NCI-H460 (cell line): ENCODE measurements around the gene LAGE3. TPM values are rescaled to one million over a fixed set of nuclear protein-coding genes. Genes with fewer than 3 reads are reported as not detected.

Source experiments
- DNase-seq: peaks from one replicate; pipeline ENCODE4 v3.0.0-alpha.2; 2016; ENCODE audit warnings: low read depth; ENCODE audit errors: extremely low read depth
- small RNA-seq, 2 experiments: library from RNA; depleted of rRNA; stranded (forward); fragments of <200 nt; gene quantifications; one replicate each; pipeline ENCODE3, GENCODE V24; 2014
- total RNA-seq: library from RNA; depleted of rRNA; stranded (reverse); fragments of >200 nt; shearing (Covaris generic); gene quantifications from 2 replicates; pipeline ENCODE4 v1.2.3, GENCODE V29; 2014; rRNA removed

Gene LAGE3
- total RNA-seq, 1 experiment from 2014 or later, result 35.4 TPM

DNA sequence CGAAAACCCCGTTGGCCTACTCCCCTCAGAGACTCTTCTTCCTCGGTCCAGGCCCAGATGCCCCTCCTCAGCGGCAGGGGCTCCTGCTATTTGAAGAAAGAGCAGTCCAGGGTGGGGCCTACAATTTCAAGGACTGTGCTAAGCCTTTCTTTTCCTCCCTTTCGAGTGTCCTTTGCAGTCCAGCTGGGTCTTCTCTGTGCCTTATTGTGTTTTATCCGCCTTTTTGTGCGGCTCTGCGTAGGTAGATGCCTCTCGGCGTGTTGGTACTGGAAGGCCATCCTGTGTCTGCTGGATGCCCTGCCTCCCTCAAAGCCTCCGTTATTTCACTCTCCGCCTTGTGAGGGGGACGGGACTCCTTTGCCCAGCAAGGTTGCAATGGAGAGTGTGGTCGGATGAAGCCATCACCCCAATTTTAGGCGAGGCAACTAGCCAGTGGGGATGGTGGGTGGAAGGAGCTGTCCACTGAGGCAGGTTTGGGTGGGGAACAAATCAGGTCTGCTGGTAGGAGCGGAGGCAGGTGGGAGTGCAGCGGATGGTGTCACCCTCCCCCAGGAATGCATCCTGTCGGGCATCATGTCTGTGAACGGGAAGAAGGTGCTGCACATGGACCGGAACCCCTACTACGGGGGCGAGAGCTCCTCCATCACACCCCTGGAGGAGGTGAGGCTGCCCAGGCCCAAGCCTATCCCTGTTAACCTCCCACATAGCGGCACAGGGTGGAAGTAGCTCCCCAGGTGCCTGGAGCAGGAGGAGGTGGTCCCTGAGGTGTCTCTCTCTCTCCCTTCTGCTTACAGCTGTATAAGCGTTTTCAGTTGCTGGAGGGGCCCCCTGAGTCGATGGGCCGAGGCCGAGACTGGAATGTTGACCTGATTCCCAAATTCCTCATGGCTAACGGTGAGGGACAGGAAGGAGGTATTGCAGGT is 40.8 kb downstream of the LAGE3 start:
- no peak for DNase-seq

DNA sequence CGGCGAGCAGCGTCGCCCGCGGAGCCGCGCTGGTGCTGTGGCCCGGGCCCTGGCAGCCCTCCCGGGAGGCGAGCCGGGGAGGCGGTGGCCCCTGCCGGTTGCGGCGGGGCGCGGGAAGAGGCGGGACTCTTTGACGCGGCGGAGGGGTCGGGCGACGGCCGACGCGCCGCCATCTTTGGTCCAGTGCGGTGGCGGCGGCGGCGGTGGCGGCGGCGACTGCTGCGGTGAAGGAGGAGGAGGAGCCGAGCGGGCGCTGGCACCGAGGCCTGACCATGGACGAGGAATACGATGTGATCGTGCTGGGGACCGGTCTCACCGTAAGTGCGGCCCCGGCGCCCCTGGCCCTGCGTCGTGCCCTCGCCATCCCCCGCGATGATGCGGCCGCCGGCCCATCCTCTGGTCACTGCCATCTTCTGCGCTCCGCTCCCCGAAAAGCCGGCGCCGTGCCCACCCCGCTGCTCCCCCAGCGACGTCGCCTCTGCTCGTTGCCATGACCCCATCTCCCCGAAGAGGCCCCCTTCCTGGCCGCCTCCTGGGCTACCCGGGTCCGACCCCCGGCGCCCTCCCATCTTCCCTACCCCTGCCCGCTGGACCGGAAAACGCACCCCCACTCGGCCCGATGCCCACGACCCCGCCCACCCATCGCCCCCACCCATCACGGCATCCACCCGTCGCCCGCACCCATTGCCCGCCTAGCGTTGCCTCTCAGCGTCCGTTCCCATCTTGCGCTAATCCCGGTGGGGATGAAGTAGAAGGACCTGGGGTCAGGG is 41.9 kb downstream of the LAGE3 start, which contains the start of gene GDI1:
GDI1 (plus strand) TSS at position 172 of the 770 bp plus-strand sequence; CDS start at position 273, 101 bp downstream.
- DNase-seq, result peak; percentile 30

DNA sequence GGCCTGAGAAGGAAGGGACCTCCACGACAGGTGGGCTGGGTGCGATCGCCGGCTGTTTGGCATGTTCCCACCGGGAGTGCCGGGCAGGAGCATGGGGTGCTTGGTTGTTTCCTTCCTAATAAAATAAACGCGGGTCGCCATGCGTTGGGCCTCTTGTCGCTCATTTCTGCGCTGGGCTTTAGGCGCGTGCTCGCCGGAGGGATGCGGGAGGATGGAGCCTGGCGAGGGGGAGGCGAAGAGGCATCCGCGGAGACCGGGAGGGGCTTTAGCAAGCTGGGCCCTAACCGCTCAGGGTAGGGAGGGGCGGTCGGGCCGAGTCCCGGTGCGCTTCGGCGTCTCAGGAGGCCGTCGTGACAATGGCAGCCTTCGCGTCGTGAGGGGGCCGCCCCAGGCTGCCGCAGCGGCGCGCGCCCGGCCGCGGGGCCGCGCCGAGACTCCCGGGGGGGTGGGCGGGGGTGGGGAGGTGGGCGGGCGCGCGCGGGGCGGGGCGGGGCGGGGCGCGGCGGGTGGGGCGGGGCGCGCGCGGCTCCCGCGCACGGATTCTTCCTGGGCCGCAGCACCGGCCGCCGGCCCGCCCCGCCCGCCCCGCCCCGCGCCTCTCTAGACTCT is 42.6 kb downstream of the LAGE3 start:
- no peak for DNase-seq

DNA sequence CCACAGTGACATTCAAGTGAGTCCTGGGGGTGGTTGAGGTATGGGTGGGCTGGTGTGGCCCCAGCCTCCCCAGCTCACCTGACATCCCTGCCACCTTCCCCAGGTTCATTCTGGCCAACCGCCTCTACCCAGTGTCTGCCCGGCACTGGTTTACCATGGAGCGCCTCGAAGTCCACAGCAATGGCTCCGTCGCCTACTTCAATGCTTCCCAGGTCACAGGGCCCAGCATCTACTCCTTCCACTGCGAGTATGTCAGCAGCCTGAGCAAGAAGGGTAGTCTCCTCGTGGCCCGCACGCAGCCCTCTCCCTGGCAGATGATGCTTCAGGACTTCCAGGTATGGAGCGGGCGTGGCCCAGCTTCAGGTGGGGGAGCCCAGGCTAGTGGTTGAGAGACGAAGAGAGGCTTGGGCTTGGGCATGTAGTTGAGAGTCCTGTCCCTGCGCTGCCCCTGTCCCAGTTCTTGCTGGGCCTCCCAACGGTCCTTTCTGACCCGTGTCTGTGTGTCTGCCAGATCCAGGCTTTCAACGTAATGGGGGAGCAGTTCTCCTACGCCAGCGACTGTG is 43.8 kb downstream of the LAGE3 start:
- DNase-seq, result no peak

DNA sequence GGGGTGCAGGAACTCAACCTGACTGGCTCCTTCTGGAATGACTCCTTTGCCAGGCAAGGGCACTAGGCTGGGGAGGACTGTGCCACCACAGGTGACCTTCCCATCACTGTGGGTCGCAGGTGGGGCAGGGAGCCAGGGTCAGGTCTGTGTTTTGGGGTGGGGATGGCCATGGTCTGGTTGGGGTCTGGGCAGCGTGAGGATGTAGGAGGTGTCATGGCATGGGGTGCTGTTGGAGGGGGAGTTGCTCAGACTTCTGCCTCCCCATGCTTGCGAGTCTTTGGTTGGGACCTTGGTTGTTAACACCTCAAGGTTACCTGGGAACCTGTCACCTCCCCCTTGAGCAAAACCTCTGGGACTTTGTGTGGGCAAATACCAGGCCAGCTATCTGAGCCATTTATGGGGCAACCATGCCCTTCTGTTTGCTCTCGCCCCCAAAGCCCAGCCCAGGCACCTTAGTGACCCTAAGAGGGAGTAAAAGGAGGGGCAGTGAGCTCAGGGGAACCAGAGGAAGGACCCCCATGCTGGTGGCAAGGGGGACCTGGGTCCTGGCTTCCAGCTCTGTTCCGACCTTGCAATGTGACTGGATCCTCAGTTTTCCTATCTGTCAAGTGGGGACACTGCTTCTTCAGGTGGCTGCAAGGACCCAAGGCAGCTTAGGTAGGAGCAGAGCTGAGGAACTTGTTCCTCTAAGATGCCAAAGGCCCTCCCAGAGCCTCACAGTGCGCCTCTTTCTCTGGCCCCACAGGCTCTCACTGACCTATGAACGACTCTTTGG is 44.5 kb downstream of the LAGE3 start:
- no peak for DNase-seq

DNA sequence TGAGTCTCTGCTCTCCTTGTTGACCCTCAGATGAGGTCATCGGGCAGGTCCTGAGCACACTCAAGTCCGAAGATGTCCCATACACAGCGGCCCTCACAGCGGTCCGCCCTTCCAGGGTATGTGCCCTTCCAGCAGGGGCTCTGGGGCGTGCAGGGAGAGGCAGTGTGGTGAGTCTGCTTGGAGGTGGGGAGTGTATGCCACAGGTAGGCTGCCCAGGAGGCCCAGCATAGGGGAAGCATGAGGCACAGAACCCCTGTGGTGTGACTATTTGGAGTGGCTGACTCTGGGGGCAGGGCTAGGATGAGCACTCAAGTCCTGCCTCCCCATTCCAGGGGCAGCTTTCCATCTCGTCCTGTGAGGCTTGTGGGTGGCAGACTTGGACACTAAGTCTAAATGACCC is 45.5 kb downstream of the LAGE3 start:
- no peak for DNase-seq

DNA sequence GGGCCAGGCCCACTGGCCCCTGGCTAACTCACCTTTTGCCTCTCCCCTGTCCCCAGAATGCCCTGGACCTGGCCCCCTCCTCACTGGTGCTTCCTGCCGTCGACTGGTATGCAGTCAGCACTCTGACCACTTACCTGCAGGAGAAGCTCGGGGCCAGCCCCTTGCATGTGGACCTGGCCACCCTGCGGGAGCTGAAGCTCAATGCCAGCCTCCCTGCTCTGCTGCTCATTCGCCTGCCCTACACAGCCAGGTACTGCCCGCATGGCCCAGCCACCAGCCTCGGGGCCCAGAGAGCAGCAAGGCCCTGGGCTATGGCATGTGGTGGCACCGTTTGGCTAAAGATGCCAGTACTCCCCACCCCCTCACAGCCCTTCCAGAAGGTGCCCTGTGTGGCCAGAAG is 46.9 kb downstream of the LAGE3 start:
- DNase-seq, result no peak

DNA sequence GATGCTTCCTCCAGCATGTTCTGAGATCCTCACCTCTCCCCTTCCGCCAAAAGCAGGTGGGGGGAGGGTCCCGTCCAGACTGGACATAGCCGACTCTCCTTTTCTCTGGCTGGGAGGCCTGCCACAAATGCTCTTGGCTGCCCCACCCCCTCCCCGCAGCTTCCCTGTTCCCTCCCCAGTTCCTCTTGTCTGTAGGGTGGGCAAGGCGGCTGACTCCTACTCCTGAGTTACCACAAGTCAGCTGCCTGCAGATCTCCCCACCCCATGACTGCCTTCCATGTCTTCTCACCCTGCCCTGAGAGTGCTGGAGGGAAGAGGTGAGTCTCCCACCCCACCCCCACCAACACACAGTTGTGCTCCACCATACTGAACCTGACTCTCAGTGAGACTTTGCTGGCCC is 47.7 kb downstream of the LAGE3 start:
- no peak for DNase-seq

DNA sequence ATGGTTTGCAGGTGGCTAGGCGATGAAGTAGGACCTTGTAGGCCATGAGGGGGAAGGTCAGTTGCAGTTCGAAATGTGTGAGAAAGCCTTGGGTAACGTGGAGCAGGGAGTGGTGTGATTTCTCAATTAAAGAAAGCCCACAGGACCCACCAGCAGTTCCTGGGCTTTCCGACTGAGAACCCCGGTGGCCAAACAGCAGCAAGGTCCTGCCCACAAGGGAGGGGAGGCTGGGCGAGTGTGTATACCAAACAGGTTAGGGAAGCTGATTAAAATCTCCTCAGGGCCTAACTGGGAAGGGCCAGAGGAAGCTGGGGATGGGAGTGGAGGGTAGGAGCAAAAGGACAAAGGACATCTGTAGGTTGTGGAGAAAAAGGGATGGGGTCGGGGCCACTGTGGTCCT is 48.2 kb downstream of the LAGE3 start:
- no peak for DNase-seq

DNA sequence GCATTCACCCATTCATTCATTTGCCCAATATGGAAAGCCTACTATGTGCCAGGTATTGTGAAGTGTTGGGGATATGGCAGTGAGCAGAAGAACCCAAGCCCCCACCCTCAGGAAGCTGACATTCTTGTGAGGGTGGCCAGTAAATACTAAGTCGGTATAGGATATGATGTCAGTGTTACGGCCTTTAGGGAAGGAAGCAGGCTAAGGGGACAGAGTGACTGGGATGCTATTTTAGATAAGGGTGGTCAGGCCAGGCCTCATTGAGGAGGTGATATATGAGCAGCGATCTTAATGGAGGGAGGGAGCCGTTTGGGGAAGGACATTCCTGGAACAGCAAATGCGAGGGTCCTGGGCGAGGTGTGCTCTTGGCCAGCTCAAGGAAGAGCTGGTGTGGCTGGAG is 48.6 kb downstream of the LAGE3 start:
- DNase-seq, result no peak

DNA sequence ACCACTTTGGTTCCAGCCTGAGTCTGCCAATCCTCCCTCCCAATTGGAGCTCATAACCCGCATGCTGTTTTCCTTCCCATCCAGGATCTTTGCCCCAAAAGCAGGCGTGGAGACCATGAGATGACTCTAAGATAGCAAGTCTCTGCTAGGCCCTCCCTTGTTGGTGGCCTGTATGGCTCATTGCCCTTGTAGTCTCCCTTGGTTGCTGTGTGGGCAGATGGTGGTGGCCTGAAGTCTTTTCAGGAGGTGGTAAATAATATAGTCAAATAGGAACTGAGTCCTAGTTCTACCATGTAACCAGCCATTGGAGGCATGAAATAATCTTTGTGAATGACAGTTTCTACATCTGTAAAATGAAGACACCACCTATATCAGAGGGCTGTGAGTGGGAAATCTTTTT is 49.4 kb downstream of the LAGE3 start:
- no peak for DNase-seq

DNA sequence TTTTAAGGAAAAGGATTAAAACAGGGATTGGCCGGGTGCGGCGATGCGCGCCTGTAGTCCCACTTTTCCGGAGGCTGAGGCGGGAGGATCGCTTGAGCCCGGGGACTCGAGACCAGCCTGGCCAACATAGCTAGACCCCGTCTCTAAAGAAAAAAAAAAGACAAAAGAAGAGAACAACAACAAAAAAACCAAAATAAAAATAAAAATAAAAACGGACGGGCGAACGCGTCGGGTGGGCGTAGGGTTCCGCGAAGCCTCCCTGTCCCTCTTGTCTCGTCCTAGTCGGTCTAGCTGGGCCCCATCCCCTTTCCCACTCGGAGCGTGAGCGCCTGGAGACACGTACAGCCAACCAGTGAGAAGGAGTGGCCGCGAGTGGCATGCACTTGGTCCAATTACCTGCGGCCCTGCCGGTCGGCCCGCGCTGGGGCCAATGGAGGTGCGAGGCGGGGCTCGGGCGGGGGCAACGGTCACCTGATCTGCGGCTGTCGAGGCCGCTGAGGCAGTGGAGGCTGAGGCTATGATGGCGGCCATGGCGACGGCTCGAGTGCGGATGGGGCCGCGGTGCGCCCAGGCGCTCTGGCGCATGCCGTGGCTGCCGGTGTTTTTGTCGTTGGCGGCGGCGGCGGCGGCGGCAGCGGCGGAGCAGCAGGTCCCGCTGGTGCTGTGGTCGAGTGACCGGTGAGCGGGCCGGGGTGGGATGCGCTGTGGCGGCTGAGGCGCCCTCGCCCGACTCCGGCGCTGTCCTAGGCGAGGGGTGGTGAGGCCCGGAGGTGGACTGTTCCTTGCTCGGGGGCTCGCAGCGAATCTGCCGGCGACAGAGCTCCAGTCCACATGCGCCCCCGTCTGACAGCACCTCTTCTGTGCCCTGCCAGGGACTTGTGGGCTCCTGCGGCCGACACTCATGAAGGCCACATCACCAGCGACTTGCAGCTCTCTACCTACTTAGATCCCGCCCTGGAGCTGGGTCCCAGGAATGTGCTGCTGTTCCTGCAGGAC is 50.6 kb downstream of the LAGE3 start, which contains the start of gene ATP6AP1:
ATP6AP1 (plus strand) TSS at position 502 of the 996 bp plus-strand sequence; CDS start at position 518, 16 bp downstream.
- DNase-seq, result peak; percentile 95

Small RNA genes within 50 kb of the gene (small RNA-seq; reads per million reads assigned to genes)
- 0 reads per million in 2 experiments for gene MIR6858
- 0 reads per million in 2 experiments for gene RN7SL697P

Other genes starting within 250 kb of the LAGE3 start
- not detected in 2 replicates for gene OPN1MW3, start 221.7 kb downstream of the LAGE3 start, total RNA-seq
- not detected in 2 replicates for gene TEX28, start 184.2 kb downstream of the LAGE3 start, total RNA-seq
- not detected in 2 replicates for gene TKTL1, start 183.5 kb downstream of the LAGE3 start, total RNA-seq
- gene FLNA, start 104.6 kb downstream of the LAGE3 start, total RNA-seq, result 901 and 1,031 TPM in 2 replicates
- gene EMD, start 100.0 kb downstream of the LAGE3 start, total RNA-seq, result 85.8 and 98.2 TPM in 2 replicates
- gene RPL10, start 80.9 kb downstream of the LAGE3 start, total RNA-seq, result 5,948 and 7,043 TPM in 2 replicates
- gene DNASE1L1, start 70.0 kb downstream of the LAGE3 start, total RNA-seq, result 45.8 and 48.9 TPM in 2 replicates
- 43.7 and 53.6 TPM in 2 replicates for gene TAFAZZIN, start 67.7 kb downstream of the LAGE3 start, total RNA-seq
- 99.0 and 105 TPM in 2 replicates for gene ATP6AP1, start 50.6 kb downstream of the LAGE3 start, total RNA-seq
- 99.9 and 117 TPM in 2 replicates for gene GDI1, start 42.1 kb downstream of the LAGE3 start, total RNA-seq
- gene FAM50A, start 35.1 kb downstream of the LAGE3 start, total RNA-seq, result 62.2 and 67.5 TPM in 2 replicates
- 6.5 and 7.1 TPM in 2 replicates for gene PLXNA3, start 21.0 kb downstream of the LAGE3 start, total RNA-seq
- gene UBL4A, start 7.3 kb upstream of the LAGE3 start, total RNA-seq, result 93.2 and 97.7 TPM in 2 replicates
- 27.9 and 34.8 TPM in 2 replicates for gene SLC10A3, start 11.3 kb upstream of the LAGE3 start, total RNA-seq
- 42.1 and 44.3 TPM in 2 replicates for gene FAM3A, start 37.0 kb upstream of the LAGE3 start, total RNA-seq
- 369 and 378 TPM in 2 replicates for gene G6PD, start 67.6 kb upstream of the LAGE3 start, total RNA-seq
- 33.2 and 37.9 TPM in 2 replicates for gene IKBKG, start 68.3 kb upstream of the LAGE3 start, total RNA-seq
- gene CTAG1A, start 105.9 kb upstream of the LAGE3 start, total RNA-seq, result not detected in 2 replicates
- not detected in 2 replicates for gene CTAG1B, start 140.0 kb upstream of the LAGE3 start, total RNA-seq
- gene CTAG2, start 174.3 kb upstream of the LAGE3 start, total RNA-seq, result not detected in 2 replicates